ENCODE measurements around the gene MFF.

The MFF gene, protein sequence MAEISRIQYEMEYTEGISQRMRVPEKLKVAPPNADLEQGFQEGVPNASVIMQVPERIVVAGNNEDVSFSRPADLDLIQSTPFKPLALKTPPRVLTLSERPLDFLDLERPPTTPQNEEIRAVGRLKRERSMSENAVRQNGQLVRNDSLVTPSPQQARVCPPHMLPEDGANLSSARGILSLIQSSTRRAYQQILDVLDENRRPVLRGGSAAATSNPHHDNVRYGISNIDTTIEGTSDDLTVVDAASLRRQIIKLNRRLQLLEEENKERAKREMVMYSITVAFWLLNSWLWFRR

DNA sequence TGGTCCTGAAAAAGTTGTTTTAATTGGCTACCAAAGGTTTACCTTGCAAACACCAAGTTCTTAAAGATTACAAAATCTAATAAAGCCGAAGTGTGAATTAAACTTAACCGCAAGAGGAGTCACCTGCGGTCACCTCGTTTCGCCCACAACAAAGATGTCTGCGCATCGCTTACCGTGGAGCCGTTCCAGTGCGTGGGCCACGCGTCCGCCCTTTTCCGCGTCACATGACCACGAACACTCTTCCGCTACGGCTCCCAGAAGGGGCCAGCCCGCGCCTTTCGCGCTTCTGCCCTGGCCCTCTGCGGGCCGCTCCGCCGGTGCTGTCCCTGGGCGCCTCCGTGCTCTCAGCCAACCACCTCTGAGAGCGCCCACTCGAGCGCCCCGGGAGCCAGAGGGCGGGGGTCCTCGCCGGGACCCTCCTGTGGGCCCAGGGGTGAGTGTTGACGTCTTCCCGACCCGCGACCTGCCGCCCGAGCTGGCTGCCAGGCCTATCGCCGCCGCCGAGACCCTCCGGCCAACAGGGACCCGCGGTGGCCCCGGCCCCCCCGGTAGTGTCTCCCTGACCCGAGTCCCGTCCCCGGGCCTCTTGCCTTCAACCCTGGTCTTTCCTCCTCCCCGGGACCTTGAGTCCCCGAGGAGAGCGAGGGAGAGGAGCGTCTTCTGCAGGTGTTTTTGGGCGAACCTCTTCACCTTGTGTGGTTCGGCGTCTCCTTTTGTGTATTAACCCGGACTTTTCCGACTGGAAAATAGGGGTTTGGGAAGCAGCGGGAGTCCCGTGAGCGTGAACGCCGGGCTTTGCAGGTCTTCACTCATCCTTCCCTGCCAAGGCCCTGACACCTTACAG is at the start of gene MFF:
TSS of gene MFF (plus strand) at position 257 of the 844 bp plus-strand sequence. CDS start 5,415 bp downstream, outside the sequence.
- peak within 1 kb of the TSS; percentile 88 for H3K4me3 ChIP-seq (ENCODE audit: low read depth, low read length)
- TF ChIP-seq, protein P1, sequence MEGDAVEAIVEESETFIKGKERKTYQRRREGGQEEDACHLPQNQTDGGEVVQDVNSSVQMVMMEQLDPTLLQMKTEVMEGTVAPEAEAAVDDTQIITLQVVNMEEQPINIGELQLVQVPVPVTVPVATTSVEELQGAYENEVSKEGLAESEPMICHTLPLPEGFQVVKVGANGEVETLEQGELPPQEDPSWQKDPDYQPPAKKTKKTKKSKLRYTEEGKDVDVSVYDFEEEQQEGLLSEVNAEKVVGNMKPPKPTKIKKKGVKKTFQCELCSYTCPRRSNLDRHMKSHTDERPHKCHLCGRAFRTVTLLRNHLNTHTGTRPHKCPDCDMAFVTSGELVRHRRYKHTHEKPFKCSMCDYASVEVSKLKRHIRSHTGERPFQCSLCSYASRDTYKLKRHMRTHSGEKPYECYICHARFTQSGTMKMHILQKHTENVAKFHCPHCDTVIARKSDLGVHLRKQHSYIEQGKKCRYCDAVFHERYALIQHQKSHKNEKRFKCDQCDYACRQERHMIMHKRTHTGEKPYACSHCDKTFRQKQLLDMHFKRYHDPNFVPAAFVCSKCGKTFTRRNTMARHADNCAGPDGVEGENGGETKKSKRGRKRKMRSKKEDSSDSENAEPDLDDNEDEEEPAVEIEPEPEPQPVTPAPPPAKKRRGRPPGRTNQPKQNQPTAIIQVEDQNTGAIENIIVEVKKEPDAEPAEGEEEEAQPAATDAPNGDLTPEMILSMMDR (IDR thresholded peaks at IDR 0.05; ENCODE audit: borderline replicate concordance, insufficient read depth, low read depth, low read length): peak; percentile 47; the same call in 1 of the 2 replicates

DNA sequence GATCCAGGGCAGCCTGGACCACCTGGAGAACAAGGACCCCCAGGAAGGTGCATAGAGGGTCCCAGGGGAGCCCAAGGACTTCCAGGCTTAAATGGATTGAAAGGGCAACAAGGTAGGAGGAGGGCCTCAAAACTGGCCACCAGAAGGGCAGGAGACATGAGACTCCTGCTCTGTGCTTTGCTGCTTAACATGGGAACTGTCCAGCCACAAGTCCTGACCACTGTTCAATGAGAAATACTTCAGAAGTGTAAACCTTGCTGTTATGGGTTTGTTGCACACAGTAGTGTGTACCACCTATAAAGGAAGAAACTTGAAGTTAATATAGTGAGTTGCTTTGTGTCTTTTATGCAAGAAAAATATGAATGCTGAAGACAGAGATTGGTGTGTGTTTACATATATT is 44.2 kb upstream of the MFF start:
- TF ChIP-seq, protein P1 (IDR thresholded peaks at IDR 0.05; ENCODE audit: borderline replicate concordance, insufficient read depth, low read depth, low read length): no peak
- H3K4me3 ChIP-seq (ENCODE audit: low read depth, low read length): no peak overlapping the region

DNA sequence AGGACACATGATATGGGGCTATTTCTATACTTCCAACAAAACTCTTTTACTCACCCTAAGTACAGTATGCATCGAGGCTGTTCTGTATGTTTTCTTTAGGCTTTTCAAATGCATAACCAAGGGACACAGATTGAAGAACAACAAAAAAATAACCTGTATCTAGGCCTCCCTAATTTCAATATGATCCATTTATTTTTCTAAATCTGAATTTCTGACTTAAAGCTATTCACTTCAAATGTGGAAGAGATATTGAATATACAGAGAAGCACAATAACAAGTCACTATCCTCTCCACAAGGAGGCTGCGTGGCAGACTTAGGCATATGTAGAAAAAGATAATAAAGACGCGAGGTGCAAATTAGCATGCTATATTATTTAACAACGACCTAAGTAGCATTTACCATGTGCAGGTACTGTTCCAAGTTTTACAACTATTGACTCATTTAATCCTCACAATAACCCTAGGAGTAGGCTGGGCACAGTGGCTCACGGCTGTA is 39.3 kb upstream of the MFF start:
- TF ChIP-seq, protein P1 (IDR thresholded peaks at IDR 0.05; ENCODE audit: borderline replicate concordance, insufficient read depth, low read depth, low read length): no peak
- H3K4me3 ChIP-seq (ENCODE audit: low read depth, low read length): no peak overlapping the region

DNA sequence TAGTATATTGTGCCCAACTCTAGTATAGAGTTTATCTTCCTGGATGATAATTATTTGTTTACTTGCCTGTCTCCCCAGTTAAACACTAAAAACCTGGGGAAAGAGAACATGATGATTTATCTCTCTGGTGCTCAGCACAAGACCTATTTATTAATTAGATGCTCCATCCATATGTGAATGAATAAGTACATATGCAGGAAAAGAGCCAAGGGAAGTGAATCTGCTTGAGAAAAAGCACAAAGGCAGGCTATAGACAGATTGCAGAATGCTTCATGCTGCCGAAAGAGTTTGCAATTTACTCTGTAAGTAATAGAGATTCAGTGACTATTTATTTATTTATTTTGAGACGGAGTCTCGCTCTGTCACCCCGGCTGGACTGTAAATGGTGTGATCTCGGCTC is 37.3 kb upstream of the MFF start:
- no peak overlapping the region for H3K4me3 ChIP-seq (ENCODE audit: low read depth, low read length)
- TF ChIP-seq, protein P1 (IDR thresholded peaks at IDR 0.05; ENCODE audit: borderline replicate concordance, insufficient read depth, low read depth, low read length): no peak

DNA sequence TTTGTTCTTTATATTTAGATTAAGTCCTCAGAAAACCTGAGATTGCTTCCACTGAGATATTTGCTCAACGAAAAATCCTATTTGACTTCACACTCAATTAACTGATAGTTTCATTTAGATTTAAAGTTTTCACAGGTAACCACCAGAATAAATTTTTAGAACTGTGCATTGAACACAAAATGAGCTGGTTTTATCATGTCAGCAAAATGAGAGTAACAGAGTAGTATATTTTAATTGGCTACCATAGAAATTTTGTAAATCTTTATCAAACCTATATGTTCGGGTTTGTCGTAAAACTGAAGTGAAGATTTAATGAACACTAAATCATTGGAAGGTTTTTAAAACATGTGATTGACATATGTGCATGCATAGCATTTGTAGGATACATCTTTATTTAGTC is 32.7 kb upstream of the MFF start:
- no peak overlapping the region for H3K4me3 ChIP-seq (ENCODE audit: low read depth, low read length)
- TF ChIP-seq, protein P1 (IDR thresholded peaks at IDR 0.05; ENCODE audit: borderline replicate concordance, insufficient read depth, low read depth, low read length): no peak

DNA sequence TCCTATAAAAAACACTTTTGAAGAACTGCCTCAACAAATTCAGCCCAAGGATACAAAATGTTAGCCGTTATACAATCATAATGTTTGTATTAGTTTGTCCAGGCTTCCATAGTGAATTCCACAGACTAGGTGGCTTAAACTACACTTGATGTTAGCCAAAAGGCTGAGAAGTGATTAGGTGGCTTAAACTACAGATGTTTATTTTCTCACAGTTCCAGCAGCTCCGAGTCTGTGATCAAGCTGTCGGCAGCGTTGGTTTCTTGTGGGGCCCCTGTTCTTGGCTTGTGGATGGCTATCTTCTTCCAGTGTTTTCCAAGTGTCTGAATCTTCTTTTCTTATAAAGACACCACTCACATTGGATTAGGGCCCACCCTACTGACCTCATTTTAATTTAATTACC is 31.5 kb upstream of the MFF start:
- TF ChIP-seq, protein P1 (IDR thresholded peaks at IDR 0.05; ENCODE audit: borderline replicate concordance, insufficient read depth, low read depth, low read length): no peak
- no peak overlapping the region for H3K4me3 ChIP-seq (ENCODE audit: low read depth, low read length)
